Measurements from ENCODE around the gene SRRM3. TPM values are rescaled to one million over a fixed set of nuclear protein-coding genes. Genes with fewer than 3 reads are reported as not detected.

Gene SRRM3
- total and polyA plus RNA-seq, 2 experiments from 2014 or later = 8.6 to 13.8 TPM

- Histone ChIP-seq H3K79me2 (replicated peaks; ENCODE audit: insufficient read depth) (no peaks in the 10 kb centered on the region), H4K20me1 (replicated peaks; ENCODE audit: insufficient read depth) (no peaks in the 10 kb centered on the region; the same call in 1 of the 2 replicates), H3K4me2 (peak overlapping the region; percentile 89), H3K4me3 (peak overlapping the region; percentile 78), H3K27ac (ENCODE audit: low read depth) (no peak overlapping the region), H3K9me2 (ENCODE audit: insufficient read depth) (no peaks in the 10 kb centered on the region), H3K36me3 (ENCODE audit: insufficient read depth) (no peaks in the 10 kb centered on the region), H2AFZ (peak overlapping the region; percentile 87), H3K4me1 (ENCODE audit: insufficient read depth) (peaks cover 9% of the 10 kb centered on the region), H3F3A (replicated peaks; ENCODE audit: low read depth) (peaks cover 7% of the 10 kb centered on the region; the same call in 1 of the 2 replicates), H3K27me3 (ENCODE audit: insufficient read depth) (peaks cover 56% of the 10 kb centered on the region)
- Mint-ChIP-seq H3K36me3 (ENCODE audit: low read depth) (peaks cover 5% of the 10 kb centered on the region; the same call in 2 of the 3 replicates), H3K9me3 (peaks cover 2% of the 10 kb centered on the region; the same call in 2 of the 3 replicates), H3K4me3 (peak overlapping the region; percentile 73), H3K27me3 (ENCODE audit: insufficient read depth, low read depth, poor library complexity) (peaks cover 56% of the 10 kb centered on the region), H3K4me1 (peaks cover 21% of the 10 kb centered on the region), H3K27ac (no peak overlapping the region)
- DNase-seq (ENCODE audit: low spot score) (no peak), ATAC-seq (no peak)
- TF ChIP-seq EZH2 (IDR thresholded peaks at IDR 0.05; ENCODE audit: low read depth, unreplicated experiment) = peak; percentile 93
- no peak for TF ChIP-seq CTCF (conservative IDR thresholded peaks at IDR 0.05; ENCODE audit: low read depth in 2 of 2)
Observed at GRCh38 chr7:76281006-76281705, 79.5 kb downstream of the SRRM3 start.

GRCh38 chr7:76281706-76282343 is 80.1 kb downstream of the SRRM3 start:
- Histone ChIP-seq H3K27ac (ENCODE audit: low read depth) (no peak overlapping the region), H3K9me2 (ENCODE audit: insufficient read depth) (no peaks in the 10 kb centered on the region), H3K4me2 (peak overlapping the region; percentile 87), H3K4me3 (peak overlapping the region; percentile 76), H3K36me3 (ENCODE audit: insufficient read depth) (no peaks in the 10 kb centered on the region), H3K79me2 (replicated peaks; ENCODE audit: insufficient read depth) (no peaks in the 10 kb centered on the region), H4K20me1 (replicated peaks; ENCODE audit: insufficient read depth) (no peaks in the 10 kb centered on the region; the same call in 1 of the 2 replicates), H3K4me1 (ENCODE audit: insufficient read depth) (peaks cover 9% of the 10 kb centered on the region), H3K27me3 (ENCODE audit: insufficient read depth) (peaks cover 56% of the 10 kb centered on the region), H2AFZ (no peak overlapping the region), H3F3A (replicated peaks; ENCODE audit: low read depth) (peaks cover 7% of the 10 kb centered on the region; the same call in 1 of the 2 replicates)
- peaks cover 21% of the 10 kb centered on the region for H3K4me1 Mint-ChIP-seq
- H3K4me3 Mint-ChIP-seq = peak overlapping the region; percentile 92
- H3K27ac Mint-ChIP-seq = no peak overlapping the region
- H3K36me3 Mint-ChIP-seq (ENCODE audit: low read depth) = peaks cover 5% of the 10 kb centered on the region; the same call in 2 of the 3 replicates
- ATAC-seq = peak; percentile 16
- H3K27me3 Mint-ChIP-seq (ENCODE audit: insufficient read depth, low read depth, poor library complexity) = peaks cover 54% of the 10 kb centered on the region
- no peak for TF ChIP-seq EZH2 (IDR thresholded peaks at IDR 0.05; ENCODE audit: low read depth, unreplicated experiment)
- no peak for TF ChIP-seq ZNF114 (CRISPR knock-in tag; IDR thresholded peaks at IDR 0.05)
- TF ChIP-seq NANOG (IDR thresholded peaks at IDR 0.05; ENCODE audit: borderline replicate concordance) = no peak
- no peak for TF ChIP-seq ZNF331 (CRISPR knock-in tag; IDR thresholded peaks at IDR 0.05; ENCODE audit: low read depth)
- TF ChIP-seq ZNF462 (CRISPR knock-in tag; IDR thresholded peaks at IDR 0.05) = no peak
- TF ChIP-seq EZH2phosphoT487 (IDR thresholded peaks at IDR 0.05; ENCODE audit: unreplicated experiment) = no peak
- peak; percentile 72 for DNase-seq (ENCODE audit: low spot score)
- H3K9me3 Mint-ChIP-seq = peaks cover 2% of the 10 kb centered on the region; the same call in 2 of the 3 replicates

Measured in GM23338 (cell line).